Bone marrow (tissue), 2 donors: ENCODE results near the gene BRME1.

Experiments
- DNase-seq, 2 donors: peaks; one replicate each; lab custom pipeline; 2025; lab: John Stamatoyannopoulos, UW

Gene BRME1

GRCh38 chr19:13905634-13906520 is at the start of gene BRME1, which contains the start of gene CC2D1A:
Gene BRME1 (minus strand): TSS chr19:13906117. CDS start chr19:13904892, 1,225 bp downstream.
Gene CC2D1A (plus strand): TSS chr19:13906201. CDS start chr19:13906442, 241 bp downstream.
- peak; percentile 69 to 72 for DNase-seq

GRCh38 chr19:13954185-13954584 is 48.3 kb upstream of the BRME1 start:
- no peak for DNase-seq

- no peak for DNase-seq
These were observed 47.1 kb upstream of the BRME1 start for GRCh38 chr19:13952931-13953531.

- peak; percentile 84 to 98 for DNase-seq
These were observed 46.4 kb upstream of the BRME1 start, which contains the start of gene DCAF15 for GRCh38 chr19:13952154-13952930. Gene DCAF15 (plus strand): TSS chr19:13952509. CDS start chr19:13952513, 4 bp downstream.

- no peak for DNase-seq
These were observed 45.9 kb upstream of the BRME1 start for GRCh38 chr19:13951799-13952153.

GRCh38 chr19:13951043-13951442 is 45.1 kb upstream of the BRME1 start:
- no peak for DNase-seq

- DNase-seq = no peak
These were observed 40.5 kb upstream of the BRME1 start for GRCh38 chr19:13946414-13946813.

- DNase-seq = no peak
These were observed 36.2 kb upstream of the BRME1 start for GRCh38 chr19:13942023-13942684.

- DNase-seq = no peak
These were observed 32.6 kb upstream of the BRME1 start, which contains the start of gene PODNL1 for GRCh38 chr19:13938301-13939064. Gene PODNL1 (minus strand): TSS chr19:13938417. CDS start chr19:13938181, 236 bp downstream.

- no peak for DNase-seq
These were observed 31.8 kb upstream of the BRME1 start for GRCh38 chr19:13937479-13938300.

- no peak for DNase-seq
These were observed 30.0 kb upstream of the BRME1 start for GRCh38 chr19:13935765-13936510.

GRCh38 chr19:13934785-13935109 is 28.8 kb upstream of the BRME1 start:
- DNase-seq = no peak

GRCh38 chr19:13932911-13933393 is 27.0 kb upstream of the BRME1 start:
- no peak for DNase-seq

GRCh38 chr19:13932149-13932637 is 26.3 kb upstream of the BRME1 start:
- DNase-seq = no peak

- no peak for DNase-seq
These were observed 25.7 kb upstream of the BRME1 start for GRCh38 chr19:13931391-13932148.

GRCh38 chr19:13930402-13930801 is 24.5 kb upstream of the BRME1 start:
- DNase-seq = no peak

- no peak for DNase-seq
These were observed 24.0 kb upstream of the BRME1 start for GRCh38 chr19:13929956-13930355.

GRCh38 chr19:13929340-13929739 is 23.4 kb upstream of the BRME1 start:
- no peak for DNase-seq
